Ureter (tissue), 1 donor: ENCODE data around the gene SYTL1. TPM values are rescaled to one million over a fixed set of nuclear protein-coding genes. Genes with fewer than 3 reads are reported as not detected.
"Not testable (repeated sequence)": the region's sequence is repeated elsewhere in the genome, so short reads cannot be mapped to it uniquely, and the experiment has no call there.

Source experiments
- DNase-seq: peaks from one replicate; pipeline ENCODE4 v3.0.0-alpha.2; 2020; ENCODE audit warnings: low spot score
- total RNA-seq: library from RNA; stranded (reverse); gene quantifications from one replicate; pipeline ENCODE4 v1.2.4, GENCODE V29; 2023
- donor health status: DM: yes; HTN: yes; CAD: no.

The SYTL1 gene
- total RNA-seq, 1 donor from 2014 or later = 93.6 TPM

GRCh38 chr1:27383039-27383605 lies 41.3 kb downstream of the SYTL1 start, which contains the start of gene CD164L2:
Gene CD164L2 (minus strand): TSS chr1:27383333. CDS start chr1:27383239, 94 bp downstream.
- DNase-seq = no peak

GRCh38 chr1:27383661-27384060 lies 41.8 kb downstream of the SYTL1 start:
- no peak for DNase-seq

DNA sequence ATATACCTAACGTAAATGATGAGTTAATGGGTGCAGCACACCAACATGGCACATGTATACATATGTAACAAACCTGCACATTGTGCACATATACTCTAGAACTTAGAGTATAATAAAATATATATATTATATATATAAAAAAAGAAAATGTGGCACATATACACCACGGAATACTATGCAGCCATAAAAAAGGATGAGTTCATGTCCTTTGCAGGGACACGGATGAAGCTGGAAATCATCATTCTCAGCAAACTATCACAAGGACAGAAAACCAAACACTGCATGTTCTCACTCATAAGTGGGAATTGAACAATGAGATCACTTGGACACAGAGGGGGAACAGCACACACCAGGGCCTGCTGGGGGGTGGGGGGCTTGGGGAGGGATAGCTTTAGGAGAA lies 43.0 kb downstream of the SYTL1 start:
- DNase-seq = not testable (repeated sequence)

DNA sequence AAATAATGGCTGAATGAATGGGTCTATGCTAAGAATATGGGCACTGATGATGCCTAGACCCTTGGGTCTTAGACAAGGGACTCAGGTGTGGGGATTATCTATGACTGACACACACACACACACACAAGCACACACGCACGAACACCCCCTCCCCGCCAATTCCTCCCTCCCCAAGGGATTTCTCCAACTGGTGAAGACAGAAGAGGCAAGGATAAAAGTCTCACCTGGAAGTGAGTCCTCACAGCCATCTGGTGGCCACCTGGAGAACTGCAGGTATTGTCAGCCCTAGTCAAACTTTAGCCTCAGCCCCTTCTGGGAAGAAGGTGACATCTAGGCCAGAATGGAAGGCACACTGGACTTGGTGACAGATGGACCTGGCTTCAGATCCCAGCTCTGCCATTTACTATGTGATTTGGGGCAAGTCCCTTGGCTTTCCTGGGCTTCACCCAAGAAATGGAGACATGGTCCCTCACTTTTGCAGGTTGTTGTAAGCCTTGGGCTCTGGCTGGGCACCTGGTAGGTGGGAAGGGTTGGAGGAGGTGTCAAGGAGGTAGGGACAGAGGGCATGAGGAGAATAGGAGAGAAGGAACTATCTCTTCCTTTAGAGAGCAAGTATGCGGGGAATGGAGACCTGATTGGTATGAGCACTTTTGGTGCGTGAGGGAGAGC lies 46.6 kb downstream of the SYTL1 start:
- DNase-seq = peak; percentile 79

GRCh38 chr1:27391511-27392095 lies 49.8 kb downstream of the SYTL1 start:
- peak; percentile 75 for DNase-seq

DNA sequence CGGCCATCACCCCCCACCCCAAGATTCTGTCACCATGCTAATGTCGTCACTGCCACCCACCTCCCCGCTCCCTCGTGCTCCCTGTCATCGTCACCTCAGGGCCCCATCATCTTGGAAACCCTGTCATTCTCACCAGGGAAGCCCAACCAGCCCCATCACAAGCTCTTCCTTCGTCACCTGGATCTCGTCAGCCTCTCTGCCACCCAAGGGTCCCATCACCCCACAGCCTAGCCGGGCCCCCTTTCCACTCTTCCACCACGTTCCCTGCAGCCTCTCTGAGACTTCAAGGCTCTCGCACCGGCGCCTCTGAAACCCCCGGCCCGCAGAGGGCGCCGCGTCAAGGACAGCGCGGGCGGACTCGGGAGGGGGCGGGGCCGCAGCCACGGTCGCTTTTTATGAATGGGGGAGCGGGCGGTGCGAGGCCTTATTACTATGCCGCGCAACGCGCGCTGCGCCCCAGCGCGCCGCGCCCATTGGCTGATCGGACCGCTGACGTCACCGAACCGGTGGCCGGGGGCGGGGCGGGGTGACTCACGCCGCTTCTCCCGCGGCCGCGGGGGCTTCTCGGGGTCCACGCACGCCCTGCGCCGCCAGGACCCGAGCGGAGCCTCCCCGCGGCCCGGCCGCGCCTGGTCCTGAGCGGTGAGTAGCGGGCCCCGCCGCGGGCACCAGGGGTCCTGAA lies 50.4 kb downstream of the SYTL1 start, which contains the start of gene GPR3:
GPR3 (plus strand) TSS at position 527 of the 682 bp plus-strand sequence. CDS start 1,177 bp downstream, outside the sequence.
- peak; percentile 86 for DNase-seq

DNA sequence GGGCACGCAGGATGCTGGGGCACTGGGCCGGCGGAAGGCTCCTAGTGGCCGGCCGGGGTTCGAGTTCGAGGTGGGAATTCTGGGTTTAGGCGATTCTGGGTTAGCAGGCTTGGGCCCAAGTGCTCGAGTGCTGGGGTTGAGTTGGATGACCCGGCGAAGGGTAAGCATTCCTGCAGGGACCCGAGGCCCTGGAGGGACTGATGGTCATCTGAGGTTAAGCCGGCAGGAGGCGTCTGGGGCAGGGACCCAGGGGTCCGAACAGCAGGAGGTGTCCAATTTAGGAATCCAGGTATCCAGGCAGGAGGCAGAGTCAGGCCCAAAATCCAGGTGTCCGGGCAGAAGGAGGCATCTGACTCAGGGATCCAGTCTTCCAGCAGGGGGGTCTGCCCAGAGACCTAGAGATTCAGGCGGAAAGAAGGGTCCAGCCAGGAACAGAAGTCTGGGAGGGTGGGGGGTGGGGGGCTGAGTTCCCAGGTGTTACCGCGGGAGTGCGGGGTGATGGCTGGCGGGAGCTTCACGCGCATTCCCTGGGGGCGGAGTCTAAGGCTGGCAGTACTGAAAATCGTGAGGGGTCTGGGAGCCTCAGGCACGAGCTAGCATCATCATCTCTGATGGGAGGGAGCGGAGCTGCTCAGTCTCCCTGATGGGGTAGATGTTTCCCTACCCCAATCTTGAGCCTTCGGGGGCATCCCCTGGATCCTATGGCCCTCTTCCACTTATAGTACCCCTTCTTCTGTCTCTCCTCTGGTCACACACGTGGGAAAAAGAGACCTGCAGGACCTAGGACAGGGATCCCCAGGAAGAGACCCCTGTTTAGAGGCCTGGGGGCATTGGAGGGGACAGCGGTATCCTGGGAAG lies 51.2 kb downstream of the SYTL1 start:
- no peak for DNase-seq

DNA sequence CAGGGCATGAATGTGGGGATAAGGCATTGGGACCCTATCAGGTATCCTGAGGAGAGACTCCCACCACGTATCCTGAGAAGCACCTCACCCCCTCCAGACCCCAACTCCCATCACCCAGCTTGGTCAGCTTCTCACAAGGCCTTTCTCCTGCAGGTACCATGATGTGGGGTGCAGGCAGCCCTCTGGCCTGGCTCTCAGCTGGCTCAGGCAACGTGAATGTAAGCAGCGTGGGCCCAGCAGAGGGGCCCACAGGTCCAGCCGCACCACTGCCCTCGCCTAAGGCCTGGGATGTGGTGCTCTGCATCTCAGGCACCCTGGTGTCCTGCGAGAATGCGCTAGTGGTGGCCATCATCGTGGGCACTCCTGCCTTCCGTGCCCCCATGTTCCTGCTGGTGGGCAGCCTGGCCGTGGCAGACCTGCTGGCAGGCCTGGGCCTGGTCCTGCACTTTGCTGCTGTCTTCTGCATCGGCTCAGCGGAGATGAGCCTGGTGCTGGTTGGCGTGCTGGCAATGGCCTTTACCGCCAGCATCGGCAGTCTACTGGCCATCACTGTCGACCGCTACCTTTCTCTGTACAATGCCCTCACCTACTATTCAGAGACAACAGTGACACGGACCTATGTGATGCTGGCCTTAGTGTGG lies 51.9 kb downstream of the SYTL1 start:
- DNase-seq = no peak

GRCh38 chr1:27394282-27394658 lies 52.4 kb downstream of the SYTL1 start:
- DNase-seq = no peak

DNA sequence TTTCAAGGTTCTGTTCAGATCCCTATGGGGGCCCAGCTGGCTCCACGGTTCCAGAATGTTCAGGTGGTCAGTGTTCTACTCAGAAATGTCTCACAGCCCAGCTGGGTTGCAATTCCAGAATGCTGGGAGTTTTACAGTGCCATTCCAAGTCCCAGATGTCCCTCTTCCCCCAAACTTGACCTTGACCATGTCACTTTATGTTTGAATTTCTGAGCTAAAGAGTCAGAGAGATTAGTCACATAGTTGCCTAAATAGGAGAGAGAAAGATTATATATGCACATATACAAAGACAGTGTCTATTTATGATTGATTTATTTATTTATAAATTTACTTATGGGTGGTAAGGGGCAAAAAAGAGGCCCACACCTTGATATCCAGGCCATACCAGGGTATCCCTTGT lies 53.1 kb downstream of the SYTL1 start:
- no peak for DNase-seq

DNA sequence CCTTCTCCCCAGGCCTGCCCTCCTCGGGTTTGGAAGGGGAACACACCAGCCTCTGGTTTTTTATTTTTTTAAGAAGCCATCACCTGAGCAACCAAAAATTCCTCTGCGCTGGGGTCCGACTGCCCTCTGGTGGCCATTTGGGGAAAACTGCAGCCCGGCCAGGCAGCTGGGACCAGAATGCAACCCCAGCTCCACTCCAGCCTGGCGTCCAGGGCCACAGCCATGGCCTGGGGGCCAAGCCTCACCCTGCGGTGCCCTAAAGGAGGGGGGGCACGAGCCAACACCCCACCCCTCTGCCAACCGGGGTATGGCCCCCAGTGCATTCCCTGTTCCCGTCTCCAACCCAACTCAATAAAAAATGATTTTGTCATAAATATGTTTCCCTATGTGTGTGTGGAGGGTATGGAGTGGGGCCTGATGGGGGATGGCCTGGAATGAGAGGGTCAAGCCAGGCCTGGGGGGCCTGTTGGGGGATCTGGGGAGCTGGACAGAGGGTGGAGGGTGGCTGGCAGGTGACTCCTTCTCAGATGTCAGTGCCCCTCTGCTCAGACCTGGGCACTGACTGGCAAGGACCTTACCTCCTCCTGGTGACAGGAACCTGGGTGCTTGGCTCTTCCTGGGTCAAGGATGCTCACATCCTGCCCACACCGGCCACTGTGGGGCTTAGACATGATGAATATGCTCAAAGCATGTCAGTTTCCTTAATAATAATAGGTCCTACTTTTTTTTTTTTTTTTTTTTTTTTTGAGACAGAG lies 53.8 kb downstream of the SYTL1 start:
- DNase-seq = peak; percentile 88

DNA sequence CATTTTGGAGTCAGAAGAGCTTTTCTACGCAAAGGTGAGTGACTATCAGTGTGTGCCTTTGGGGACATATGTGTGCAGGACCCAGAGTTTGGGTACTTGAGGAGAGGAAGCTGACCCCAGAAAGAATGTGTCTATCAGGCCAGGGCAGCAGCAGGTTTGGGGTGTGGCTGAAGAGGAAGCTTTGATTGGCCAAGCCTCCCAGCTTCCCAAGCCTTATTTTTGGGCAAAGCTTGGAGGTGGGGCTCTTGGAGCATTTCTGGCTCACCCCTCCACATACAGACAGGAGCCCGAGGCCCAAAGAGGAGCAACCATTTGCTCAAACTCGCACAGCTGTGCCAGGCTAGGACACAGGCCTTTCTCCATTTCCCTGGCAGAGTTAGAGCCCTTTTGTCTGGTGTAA lies 55.3 kb downstream of the SYTL1 start:
- no peak for DNase-seq

DNA sequence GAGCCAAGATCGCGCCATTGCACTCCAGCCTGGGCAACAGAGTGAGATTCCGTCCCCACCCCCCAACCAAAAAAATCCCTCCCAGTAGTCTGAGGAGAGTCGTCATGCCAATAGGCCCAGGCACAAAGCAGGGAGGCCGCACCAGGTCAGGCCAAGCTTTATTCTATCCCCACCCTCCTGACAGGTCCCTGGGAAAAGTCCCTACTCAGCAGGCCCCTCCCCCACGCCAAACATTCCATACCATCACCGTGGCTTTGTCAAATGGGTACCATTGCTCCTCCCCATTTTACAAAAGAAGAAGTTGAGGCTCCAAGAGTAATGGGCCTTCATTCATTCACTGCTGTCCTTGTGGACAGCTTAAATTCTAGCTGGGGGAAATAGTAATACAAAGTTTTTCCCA lies 55.9 kb downstream of the SYTL1 start:
- no peak for DNase-seq

GRCh38 chr1:27398405-27399149 lies 56.8 kb downstream of the SYTL1 start:
- no peak for DNase-seq

DNA sequence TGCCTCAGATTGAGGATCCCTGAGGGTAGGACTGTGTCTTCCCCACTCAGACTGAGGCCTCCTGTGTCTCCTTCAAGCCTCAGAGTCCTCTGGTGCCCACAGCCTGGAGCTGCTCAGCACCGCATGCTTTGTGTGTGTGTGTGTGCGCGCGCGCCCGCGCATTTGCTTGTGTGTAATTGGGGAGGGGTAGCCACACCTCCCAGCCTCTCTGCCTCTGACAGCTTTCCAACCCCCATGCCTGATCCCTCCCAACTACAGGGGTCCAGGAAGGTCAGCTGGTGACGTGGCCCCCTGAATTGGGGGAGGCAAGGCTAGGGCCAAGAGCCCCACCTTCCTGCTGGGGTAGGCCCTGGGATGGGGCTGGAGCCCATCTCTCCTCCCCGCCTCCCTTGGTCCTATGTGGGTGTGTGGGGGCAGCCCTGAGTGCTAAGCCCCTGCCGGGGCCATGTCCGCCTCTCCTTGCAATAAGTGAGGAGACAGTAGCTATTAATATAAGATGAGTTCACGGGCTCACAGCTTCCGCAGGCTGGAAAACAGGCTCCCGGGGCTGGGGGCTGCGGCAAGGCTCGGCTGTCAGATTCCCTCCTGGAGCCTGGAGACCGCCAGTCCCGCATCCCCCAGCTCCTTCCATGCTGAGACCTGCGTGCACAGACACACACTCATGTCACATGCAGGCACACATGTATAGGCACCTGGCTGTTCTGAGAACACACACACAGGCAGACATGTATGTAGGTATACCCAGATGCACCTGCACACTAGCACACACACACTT lies 57.6 kb downstream of the SYTL1 start:
- no peak for DNase-seq

GRCh38 chr1:27400082-27400962 lies 58.5 kb downstream of the SYTL1 start:
- DNase-seq = no peak

DNA sequence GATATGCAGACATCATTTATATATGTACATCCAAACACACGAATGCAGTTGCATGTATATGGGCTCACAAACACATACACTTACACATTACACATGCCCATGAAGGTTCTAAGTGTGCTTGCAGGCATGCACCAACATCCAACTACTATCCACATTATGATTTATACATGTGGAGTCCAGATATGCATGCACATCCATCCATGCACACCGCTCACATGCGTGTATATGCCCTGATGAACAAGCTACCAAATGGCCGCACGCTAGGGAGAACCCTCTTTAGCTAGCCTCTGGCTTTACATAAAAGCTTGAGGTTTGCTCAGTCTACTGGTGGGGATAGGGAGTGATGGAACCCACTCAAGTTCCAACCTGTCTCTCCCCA lies 59.1 kb downstream of the SYTL1 start:
- DNase-seq = no peak

DNA sequence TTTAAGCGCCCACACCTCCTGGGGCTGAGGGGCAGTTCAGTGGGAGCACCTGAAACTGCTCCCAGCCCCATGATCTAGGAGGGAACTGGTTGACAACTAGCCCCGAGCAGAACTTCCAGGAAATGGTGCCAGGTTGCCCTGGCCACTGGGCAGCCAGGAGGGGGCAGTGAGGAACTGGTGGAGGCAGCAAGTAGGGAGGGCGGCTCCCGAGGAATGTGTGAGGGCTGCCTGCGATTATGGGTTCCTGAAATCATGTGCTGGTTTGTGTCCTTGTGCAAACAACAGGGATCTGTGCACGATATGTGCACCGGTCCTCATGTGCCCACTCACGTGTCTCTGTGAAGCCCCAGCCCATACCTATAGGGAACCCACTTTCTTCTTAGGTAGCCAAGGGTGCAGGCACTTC lies 60.5 kb downstream of the SYTL1 start:
- DNase-seq = peak; percentile 90
